Measurements from ENCODE around the gene METTL23.

- peak; percentile 35 for TF ChIP-seq GATA2 (IDR thresholded peaks at IDR 0.05; ENCODE audit: low read depth, low read length)
- no peak for TF ChIP-seq GATA3 (IDR thresholded peaks at IDR 0.05; ENCODE audit: low read depth, low read length)
Measured at GRCh38 chr17:76686538-76687297, 39.9 kb upstream of the METTL23 start.

Data from SH-SY5Y (cell line).